Keratinocyte (primary cell): ENCODE results near the gene FXN. TPM values are rescaled to one million over a fixed set of nuclear protein-coding genes. Genes with fewer than 3 reads are reported as not detected.

Experiments used
- DNase-seq: peaks from one replicate; pipeline ENCODE4 v3.0.0-alpha.2; 2011; ENCODE audit warnings: low read depth, missing footprints, low spot score
- FAIRE-seq: peaks from 2 replicates; lab custom pipeline; 2011; peaks lifted over from hg19 to GRCh38; lab: Jason Lieb, UNC
- H2AFZ ChIP-seq: 2 replicates; pipeline ENCODE4 v1.6.0; 2012; ENCODE audit warnings: low read length, control low read depth, inconsistent platforms; ENCODE audit not compliant: control insufficient read depth
- H3K27ac ChIP-seq: 2 replicates; pipeline ENCODE4 v1.5.1; 2011; ENCODE audit warnings: low read length; ENCODE audit not compliant: control insufficient read depth, insufficient read depth
- H3K27me3 ChIP-seq: 3 replicates; pipeline ENCODE4 v1.6.0; 2011; ENCODE audit warnings: low read length; ENCODE audit not compliant: control insufficient read depth, insufficient read depth; ENCODE audit errors: extremely low read depth
- H3K36me3 ChIP-seq, 2 experiments: 2 replicates in 1 of 2; 3 replicates in 1 of 2; pipeline ENCODE4 v1.5.1; 2011; ENCODE audit warnings: low read length in 2 of 2, mild to moderate bottlenecking in 1 of 2; ENCODE audit not compliant: control insufficient read depth in 2 of 2, insufficient read depth in 2 of 2; ENCODE audit errors: extremely low read depth in 1 of 2
- H3K4me1 ChIP-seq: 3 replicates; pipeline ENCODE4 v1.5.1; 2011; ENCODE audit warnings: low read length; ENCODE audit not compliant: control insufficient read depth, insufficient read depth; ENCODE audit errors: extremely low read depth
- H3K4me2 ChIP-seq: 3 replicates; pipeline ENCODE4 v1.6.0; 2011; ENCODE audit warnings: low read depth, low read length; ENCODE audit not compliant: control insufficient read depth, insufficient read depth; ENCODE audit errors: extremely low read depth
- H3K4me3 ChIP-seq, 3 experiments: fragments of 200-600 bp in 1 of 3; sonication (generic) in 1 of 3; 2 replicates in 2 of 3; 3 replicates in 1 of 3; pipeline ENCODE4 v1.5.1; 2011 to 2016; ENCODE audit warnings: low read length in 3 of 3, mild to moderate bottlenecking in 3 of 3, control low read depth in 2 of 3, inconsistent platforms in 1 of 3, low read depth in 1 of 3, mixed read lengths in 1 of 3, mixed run types in 1 of 3, moderate library complexity in 1 of 3; ENCODE audit not compliant: control insufficient read depth in 2 of 3, insufficient read depth in 2 of 3; ENCODE audit errors: extremely low read depth in 1 of 3
- H3K79me2 ChIP-seq: 2 replicates; pipeline ENCODE4 v1.6.0; 2012; ENCODE audit warnings: low read length; ENCODE audit not compliant: control insufficient read depth, insufficient read depth
- H3K9ac ChIP-seq: 3 replicates; pipeline ENCODE4 v1.6.0; 2011; ENCODE audit warnings: low read length; ENCODE audit not compliant: control insufficient read depth, insufficient read depth; ENCODE audit errors: extremely low read depth
- H3K9me1 ChIP-seq: 3 replicates; pipeline ENCODE4 v1.6.0; 2011; ENCODE audit warnings: low read length; ENCODE audit not compliant: control insufficient read depth, insufficient read depth; ENCODE audit errors: extremely low read depth
- H3K9me3 ChIP-seq: 2 replicates; pipeline ENCODE4 v1.5.1; 2012; ENCODE audit warnings: low read depth, low read length; ENCODE audit not compliant: control insufficient read depth
- H4K20me1 ChIP-seq: 3 replicates; pipeline ENCODE4 v1.6.0; 2011; ENCODE audit warnings: low read length; ENCODE audit not compliant: control insufficient read depth, insufficient read depth; ENCODE audit errors: extremely low read depth
- EZH2 ChIP-seq: IDR thresholded peaks from one replicate; pipeline ENCODE4 v1.6.1; 2012; ENCODE audit warnings: inconsistent platforms, mild to moderate bottlenecking, low read length, moderate library complexity
- dilution Hi-C: fragments of 300-500 bp; cut with MboI; formaldehyde crosslinking; loops from one replicate; pipeline ENCODE4 v1.7.0; 2020; ENCODE audit warnings: low sequenced_read_pairs; ENCODE audit not compliant: extremely low pct_ligation_motif_present
- polyA plus RNA-seq, 5 experiments: library from polyadenylated mRNA; depleted of rRNA in 3 of 5; stranded (reverse) in 3 of 5; stranded (forward) in 1 of 5; unstranded in 1 of 5; fragments of >200 nt; gene quantifications; 1 replicate in 1 of 5; 2 replicates in 3 of 5; 3 replicates in 1 of 5; pipeline versions ENCODE4 v1.2.1 to v1.2.3, GENCODE V29; 2011 to 2012; ENCODE audit warnings: missing spikeins in 2 of 5, low read depth in 1 of 5, low replicate concordance in 1 of 5
- TF ChIP-seq, protein P1 (sequence below), 3 experiments: IDR thresholded peaks in 1 of 3; conservative IDR thresholded peaks in 1 of 3; optimal IDR thresholded peaks in 1 of 3; 2 replicates in 2 of 3; 3 replicates in 1 of 3; pipeline versions ENCODE3 to v1.5.1; 2011; ENCODE audit warnings: low read length in 3 of 3, mild to moderate bottlenecking in 3 of 3, moderate library complexity in 2 of 3, control low read depth in 1 of 3, inconsistent platforms in 1 of 3; ENCODE audit not compliant: insufficient read depth in 2 of 3; ENCODE audit errors: extremely low read depth in 1 of 3

Gene FXN
- polyA plus RNA-seq, 1 donor (not counting 4 experiments of a cell fraction or from before 2014, with no cell fraction given), result 24.3 TPM

GRCh38 chr9:69016191-69017096, 19.1 kb upstream of the FXN start:
- no peaks in the 10 kb centered on the region for H3K4me1 ChIP-seq
- no peak overlapping the region for H3K4me2 ChIP-seq
- TF ChIP-seq, protein P1, sequence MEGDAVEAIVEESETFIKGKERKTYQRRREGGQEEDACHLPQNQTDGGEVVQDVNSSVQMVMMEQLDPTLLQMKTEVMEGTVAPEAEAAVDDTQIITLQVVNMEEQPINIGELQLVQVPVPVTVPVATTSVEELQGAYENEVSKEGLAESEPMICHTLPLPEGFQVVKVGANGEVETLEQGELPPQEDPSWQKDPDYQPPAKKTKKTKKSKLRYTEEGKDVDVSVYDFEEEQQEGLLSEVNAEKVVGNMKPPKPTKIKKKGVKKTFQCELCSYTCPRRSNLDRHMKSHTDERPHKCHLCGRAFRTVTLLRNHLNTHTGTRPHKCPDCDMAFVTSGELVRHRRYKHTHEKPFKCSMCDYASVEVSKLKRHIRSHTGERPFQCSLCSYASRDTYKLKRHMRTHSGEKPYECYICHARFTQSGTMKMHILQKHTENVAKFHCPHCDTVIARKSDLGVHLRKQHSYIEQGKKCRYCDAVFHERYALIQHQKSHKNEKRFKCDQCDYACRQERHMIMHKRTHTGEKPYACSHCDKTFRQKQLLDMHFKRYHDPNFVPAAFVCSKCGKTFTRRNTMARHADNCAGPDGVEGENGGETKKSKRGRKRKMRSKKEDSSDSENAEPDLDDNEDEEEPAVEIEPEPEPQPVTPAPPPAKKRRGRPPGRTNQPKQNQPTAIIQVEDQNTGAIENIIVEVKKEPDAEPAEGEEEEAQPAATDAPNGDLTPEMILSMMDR (optimal IDR thresholded peaks at IDR 0.05 in 1 of 3, IDR thresholded peaks at IDR 0.05 in 1 of 3, conservative IDR thresholded peaks at IDR 0.05 in 1 of 3; ENCODE audit: extremely low read depth in 1 of 3, insufficient read depth in 2 of 3, low read length in 3 of 3), result no peak
- TF ChIP-seq EZH2, result no peak
- H2AFZ ChIP-seq, result no peak overlapping the region
- no peaks in the 10 kb centered on the region for H3K79me2 ChIP-seq
- DNase-seq (no peak), FAIRE-seq (no peak)
- no peak overlapping the region for H3K9ac ChIP-seq
- H3K9me3 ChIP-seq, result no peaks in the 10 kb centered on the region
- dilution Hi-C loops, result no loop called here
- H3K27ac ChIP-seq, result no peak overlapping the region
- no peaks in the 10 kb centered on the region for H3K27me3 ChIP-seq
- no peaks in the 10 kb centered on the region for H3K9me1 ChIP-seq
- H3K4me3 ChIP-seq, result no peak overlapping the region
- no peaks in the 10 kb centered on the region for H4K20me1 ChIP-seq
- H3K36me3 ChIP-seq, result no peaks in the 10 kb centered on the region

GRCh38 chr9:69018737-69019136, 16.8 kb upstream of the FXN start:
- H3K9me1 ChIP-seq, result no peaks in the 10 kb centered on the region
- no peak overlapping the region for H3K4me3 ChIP-seq
- FAIRE-seq, result no peak
- H4K20me1 ChIP-seq, result no peaks in the 10 kb centered on the region
- H3K36me3 ChIP-seq, result no peaks in the 10 kb centered on the region
- no peak overlapping the region for H3K27ac ChIP-seq
- H3K4me2 ChIP-seq, result no peak overlapping the region
- no peaks in the 10 kb centered on the region for H3K9me3 ChIP-seq
- no peaks in the 10 kb centered on the region for H3K4me1 ChIP-seq
- no peak for DNase-seq
- no peaks in the 10 kb centered on the region for H3K79me2 ChIP-seq
- no peak overlapping the region for H3K9ac ChIP-seq
- TF ChIP-seq EZH2, result no peak
- TF ChIP-seq, protein P1 (optimal IDR thresholded peaks at IDR 0.05 in 1 of 3, IDR thresholded peaks at IDR 0.05 in 1 of 3, conservative IDR thresholded peaks at IDR 0.05 in 1 of 3; ENCODE audit: extremely low read depth in 1 of 3, insufficient read depth in 2 of 3, low read length in 3 of 3), result no peak
- dilution Hi-C loops, result no loop called here
- no peaks in the 10 kb centered on the region for H3K27me3 ChIP-seq
- H2AFZ ChIP-seq, result no peak overlapping the region
